HepG2 (cell line): ENCODE data around the gene SYNDIG1.

ENCODE experiments used
- BHLHE40 ChIP-seq: IDR thresholded peaks from 2 replicates; pipeline ENCODE4 v1.6.1; 2011; ENCODE audit warnings: low read length, improper control_type of control experiment
- CTCF ChIP-seq: sonication (generic); formaldehyde crosslinking; IDR thresholded peaks from 2 replicates; pipeline ENCODE4 v1.5.0; 2020; ENCODE audit warnings: mild to moderate bottlenecking, missing genetic modification reagents, moderate library complexity
- MAX ChIP-seq: IDR thresholded peaks from 2 replicates; pipeline ENCODE4 v1.6.1; 2012; ENCODE audit warnings: inconsistent platforms
- NFYB ChIP-seq: sonication (generic); formaldehyde crosslinking; IDR thresholded peaks from 2 replicates; pipeline ENCODE4 v1.4.0; 2020; ENCODE audit warnings: missing genetic modification reagents
- SP1 ChIP-seq, 2 experiments: fragments of 450-650 bp in 1 of 2; sonication (generic) in 1 of 2; formaldehyde crosslinking in 1 of 2; IDR thresholded peaks; 2 replicates each; pipeline versions ENCODE4 v1.4.0 to v1.6.1; 2016 to 2020; ENCODE audit warnings: missing genetic modification reagents in 1 of 2
- ZBTB44 ChIP-seq: sonication (generic); formaldehyde crosslinking; IDR thresholded peaks from 2 replicates; pipeline ENCODE4 v1.4.0; 2020; ENCODE audit warnings: missing genetic modification reagents
- ZMYM4 ChIP-seq: sonication (generic); formaldehyde crosslinking; IDR thresholded peaks from 2 replicates; pipeline ENCODE4 v1.8.1; 2023; ENCODE audit warnings: mild to moderate bottlenecking, missing genetic modification reagents
- ZNF407 ChIP-seq: sonication (generic); formaldehyde crosslinking; IDR thresholded peaks from one replicate; pipeline ENCODE4 v1.5.1; 2020; ENCODE audit warnings: mild to moderate bottlenecking, missing genetic modification reagents; ENCODE audit errors: not compliant biosample characterization

- TF ChIP-seq BHLHE40 = no peak
- TF ChIP-seq MAX = no peak
- TF ChIP-seq ZBTB44 (CRISPR knock-in tag) = no peak
- TF ChIP-seq CTCF (CRISPR knock-in tag) = no peak
- TF ChIP-seq ZMYM4 (CRISPR knock-in tag) = no peak
- no peak for TF ChIP-seq NFYB (CRISPR knock-in tag)
- no peak for TF ChIP-seq SP1 (IDR thresholded peaks at IDR 0.05)
- TF ChIP-seq SP1 (CRISPR knock-in tag; IDR thresholded peaks at IDR 0.05) = no peak
- TF ChIP-seq ZNF407 (CRISPR knock-in tag) = no peak
Observed at GRCh38 chr20:24453869-24454268, 15.6 kb upstream of the SYNDIG1 start.
